Ascending aorta (tissue), 2 donors: ENCODE measurements around the gene HIF1AN. TPM values are rescaled to one million over a fixed set of nuclear protein-coding genes. Genes with fewer than 3 reads are reported as not detected.

Experiments used
- DNase-seq, 2 donors: peaks; one replicate each; pipeline ENCODE4 v3.0.0-alpha.2; 2019; ENCODE audit warnings: low spot score in 2 of 2
- H3K27ac ChIP-seq, 2 donors: fragments of 200-600 bp; sonication (generic); one replicate each; pipeline ENCODE4 v1.5.1; 2016 to 2017; ENCODE audit warnings: mild to moderate bottlenecking in 1 of 2
- H3K27me3 ChIP-seq: fragments of 200-600 bp; sonication (generic); one replicate; pipeline ENCODE4 v1.5.1; 2017
- H3K36me3 ChIP-seq, 2 donors: fragments of 200-600 bp; sonication (generic); one replicate each; pipeline ENCODE4 v1.5.1; 2016
- H3K4me1 ChIP-seq, 2 donors: fragments of 200-600 bp; sonication (generic); one replicate each; pipeline ENCODE4 v1.5.1; 2016 to 2017; ENCODE audit warnings: mild to moderate bottlenecking in 1 of 2
- H3K4me3 ChIP-seq, 2 donors: fragments of 200-600 bp; sonication (generic); one replicate each; pipeline ENCODE4 v1.5.1; 2016 to 2017; ENCODE audit warnings: mild to moderate bottlenecking in 1 of 2
- H3K9me3 ChIP-seq, 2 donors: fragments of 200-600 bp; sonication (generic); one replicate each; pipeline ENCODE4 v1.5.1; 2016
- intact Hi-C: fragments of 100-400 bp; cut with DNase I; formaldehyde crosslinking; loops from one replicate; pipeline ENCODE4 v1.15.1; 2023
- total RNA-seq: library from RNA; depleted of rRNA; stranded (reverse); fragments of >200 nt; gene quantifications from one replicate; pipeline ENCODE4 v1.1.0, GENCODE V29; 2016
- TF ChIP-seq, protein P1 (sequence below), 3 experiments: fragments of 200-600 bp in 2 of 3; fragments of 450-650 bp in 1 of 3; sonication (generic) in 2 of 3; IDR thresholded peaks; one replicate each; pipeline ENCODE4 v1.5.1; 2016 to 2019; ENCODE audit warnings: antibody characterized with exemption in 3 of 3, mild to moderate bottlenecking in 1 of 3, moderate library complexity in 1 of 3

HIF1AN gene
- total RNA-seq, 1 donor from 2014 or later, result 4.7 TPM

DNA sequence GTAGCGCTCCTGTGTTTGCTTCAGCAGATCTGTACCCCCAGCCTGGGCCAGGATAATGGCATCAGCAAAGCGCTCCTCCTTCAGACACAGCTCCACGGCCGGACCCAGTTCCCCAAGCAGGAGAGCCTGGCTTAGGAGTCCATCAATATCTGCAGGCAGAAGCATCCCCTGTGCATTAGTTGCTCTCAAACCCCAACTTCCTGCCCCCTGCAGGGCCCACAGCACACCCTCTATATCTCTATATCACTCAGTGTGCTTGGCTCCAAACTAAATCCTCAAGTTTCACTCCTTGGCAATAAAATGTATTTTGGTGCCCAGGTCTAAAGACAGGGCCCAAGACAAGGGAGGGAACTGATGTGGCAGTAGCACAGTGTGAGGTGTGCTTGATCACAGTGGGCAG is 37.7 kb upstream of the HIF1AN start:
- TF ChIP-seq, protein P1, sequence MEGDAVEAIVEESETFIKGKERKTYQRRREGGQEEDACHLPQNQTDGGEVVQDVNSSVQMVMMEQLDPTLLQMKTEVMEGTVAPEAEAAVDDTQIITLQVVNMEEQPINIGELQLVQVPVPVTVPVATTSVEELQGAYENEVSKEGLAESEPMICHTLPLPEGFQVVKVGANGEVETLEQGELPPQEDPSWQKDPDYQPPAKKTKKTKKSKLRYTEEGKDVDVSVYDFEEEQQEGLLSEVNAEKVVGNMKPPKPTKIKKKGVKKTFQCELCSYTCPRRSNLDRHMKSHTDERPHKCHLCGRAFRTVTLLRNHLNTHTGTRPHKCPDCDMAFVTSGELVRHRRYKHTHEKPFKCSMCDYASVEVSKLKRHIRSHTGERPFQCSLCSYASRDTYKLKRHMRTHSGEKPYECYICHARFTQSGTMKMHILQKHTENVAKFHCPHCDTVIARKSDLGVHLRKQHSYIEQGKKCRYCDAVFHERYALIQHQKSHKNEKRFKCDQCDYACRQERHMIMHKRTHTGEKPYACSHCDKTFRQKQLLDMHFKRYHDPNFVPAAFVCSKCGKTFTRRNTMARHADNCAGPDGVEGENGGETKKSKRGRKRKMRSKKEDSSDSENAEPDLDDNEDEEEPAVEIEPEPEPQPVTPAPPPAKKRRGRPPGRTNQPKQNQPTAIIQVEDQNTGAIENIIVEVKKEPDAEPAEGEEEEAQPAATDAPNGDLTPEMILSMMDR (IDR thresholded peaks at IDR 0.05), result no peak
- H3K4me3 ChIP-seq, result no peak overlapping the region
- no peaks in the 10 kb centered on the region for H3K4me1 ChIP-seq
- H3K36me3 ChIP-seq, result peaks cover 10 to 57% of the 10 kb centered on the region in 2 donors
- H3K27ac ChIP-seq, result no peak overlapping the region
- intact Hi-C loops, result no loop called here
- no peak for DNase-seq
- no peaks in the 10 kb centered on the region for H3K9me3 ChIP-seq
- no peaks in the 10 kb centered on the region for H3K27me3 ChIP-seq

DNA sequence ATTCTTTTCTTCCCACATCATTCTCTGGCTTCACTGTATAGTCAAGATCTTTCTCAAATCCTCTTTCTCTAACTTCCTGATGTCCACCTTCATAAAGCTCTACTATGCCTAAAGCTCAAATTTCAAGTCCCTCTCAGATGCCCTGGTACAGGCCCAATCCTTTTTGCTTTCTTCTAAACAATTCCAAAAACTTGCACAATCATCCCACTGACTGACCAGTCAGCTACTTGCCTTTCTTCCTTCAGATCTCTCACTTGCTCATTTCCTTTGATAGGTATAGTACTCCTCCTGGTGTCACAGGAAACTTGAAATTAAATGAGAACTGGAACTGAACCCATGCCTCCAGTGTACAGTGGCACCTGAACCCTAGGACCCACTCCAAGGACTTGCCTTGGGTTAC is 34.3 kb upstream of the HIF1AN start:
- no peak overlapping the region for H3K4me3 ChIP-seq
- no peaks in the 10 kb centered on the region for H3K4me1 ChIP-seq
- H3K27me3 ChIP-seq, result no peaks in the 10 kb centered on the region
- peaks cover 19 to 50% of the 10 kb centered on the region in 2 donors for H3K36me3 ChIP-seq
- no peak for DNase-seq
- H3K9me3 ChIP-seq, result no peaks in the 10 kb centered on the region
- TF ChIP-seq, protein P1 (IDR thresholded peaks at IDR 0.05), result no peak
- no peak overlapping the region for H3K27ac ChIP-seq
- intact Hi-C loops, result no loop called here

DNA sequence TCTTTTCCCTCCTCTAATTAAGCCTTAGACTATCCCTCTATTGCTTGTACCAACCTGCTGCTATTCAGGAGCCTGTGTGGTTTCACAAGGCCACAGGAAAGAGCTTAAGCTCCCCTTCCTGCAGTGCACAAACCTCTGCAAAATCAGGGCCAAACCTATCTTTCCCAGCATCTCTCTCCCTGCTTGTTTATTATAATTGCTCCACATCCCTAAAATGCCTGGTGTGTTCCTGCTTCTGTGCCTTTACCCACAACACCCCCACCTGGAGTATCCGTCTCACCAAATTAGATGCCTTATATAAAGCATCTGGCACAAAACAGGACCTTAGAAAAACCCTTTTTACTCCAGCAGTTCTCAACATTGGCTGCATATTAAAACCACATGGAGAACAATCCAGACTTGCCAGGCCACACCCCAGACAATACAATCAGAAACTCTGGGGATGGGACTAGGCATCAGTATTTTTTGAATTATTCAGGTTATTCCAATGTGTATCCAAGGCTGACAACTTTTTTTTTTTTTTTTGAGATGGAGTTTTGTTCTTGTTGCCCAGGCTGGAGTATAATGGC is 32.7 kb upstream of the HIF1AN start:
- Histone ChIP-seq H3K4me3 (no peak overlapping the region), H3K9me3 (no peaks in the 10 kb centered on the region), H3K4me1 (no peaks in the 10 kb centered on the region), H3K27ac (no peak overlapping the region), H3K27me3 (no peaks in the 10 kb centered on the region), H3K36me3 (peaks cover 24 to 47% of the 10 kb centered on the region in 2 donors)
- intact Hi-C loops, result no loop called here
- TF ChIP-seq, protein P1 (IDR thresholded peaks at IDR 0.05), result no peak
- no peak for DNase-seq

DNA sequence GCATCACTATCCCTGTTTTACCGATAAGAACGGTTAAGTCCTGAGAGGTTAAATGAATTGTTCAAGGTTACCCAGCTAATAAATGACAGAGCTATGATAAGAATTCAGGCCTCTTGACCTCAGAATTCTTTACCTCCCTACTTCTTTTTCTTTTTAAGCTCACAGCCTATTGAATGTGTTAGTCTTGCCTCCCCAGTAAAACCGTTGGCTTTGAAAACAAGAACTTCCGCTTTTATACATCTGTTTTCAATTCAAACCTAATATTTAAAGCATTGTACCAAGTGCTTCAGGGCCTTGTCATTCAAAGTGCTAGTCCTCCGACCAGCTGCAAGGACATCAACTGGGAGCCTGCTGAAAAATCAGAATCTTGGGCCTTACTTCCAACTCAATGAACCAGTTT is 31.6 kb upstream of the HIF1AN start:
- intact Hi-C loops, result no loop called here
- H3K4me3 ChIP-seq, result no peak overlapping the region
- no peak overlapping the region for H3K27ac ChIP-seq
- H3K27me3 ChIP-seq, result no peaks in the 10 kb centered on the region
- H3K4me1 ChIP-seq, result no peaks in the 10 kb centered on the region
- TF ChIP-seq, protein P1 (IDR thresholded peaks at IDR 0.05), result no peak
- no peaks in the 10 kb centered on the region for H3K9me3 ChIP-seq
- peaks cover 24 to 38% of the 10 kb centered on the region in 2 donors for H3K36me3 ChIP-seq
- DNase-seq, result no peak

DNA sequence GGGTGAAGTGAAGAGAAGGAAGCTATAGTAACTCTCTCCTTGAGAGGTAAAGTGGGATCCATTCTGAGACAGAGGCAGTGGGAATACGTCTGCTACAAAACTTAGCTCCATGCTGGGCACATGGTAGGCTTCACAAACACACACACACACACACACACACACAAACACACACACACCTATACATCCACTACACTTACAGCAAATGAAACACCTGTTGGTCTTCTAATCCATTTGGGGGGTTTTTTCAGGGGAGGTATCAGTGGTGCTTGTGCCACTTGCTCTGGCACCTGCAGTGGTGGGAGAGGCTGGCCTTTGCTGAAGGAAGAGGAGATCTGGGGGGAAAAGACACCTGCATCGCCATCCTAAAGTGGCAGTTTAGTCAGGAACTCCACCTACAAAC is 30.6 kb upstream of the HIF1AN start:
- Histone ChIP-seq H3K4me1 (no peaks in the 10 kb centered on the region), H3K27me3 (no peaks in the 10 kb centered on the region), H3K36me3 (peaks cover 20 to 28% of the 10 kb centered on the region in 2 donors), H3K4me3 (no peak overlapping the region), H3K9me3 (no peaks in the 10 kb centered on the region), H3K27ac (no peak overlapping the region)
- no peak for DNase-seq
- TF ChIP-seq, protein P1 (IDR thresholded peaks at IDR 0.05), result no peak
- intact Hi-C loops, result no loop called here
